Endothelial cell of umbilical vein (primary cell): ENCODE measurements around the gene USP2. TPM values are rescaled to one million over a fixed set of nuclear protein-coding genes. Genes with fewer than 3 reads are reported as not detected.

Experiments used
- BruUV-seq: library from RNA; stranded (reverse); fragments of 400-500 nt; replicated peaks from 2 replicates; lab custom pipeline; 2021; lab: Mats Ljungman, UMichigan
- CTCF ChIA-PET: fragments of 300-600, 350-600 bp; sonication (Branson Sonifier 250); formaldehyde crosslinking; loops from one replicate; lab custom pipeline; 2021; ENCODE audit warnings: antibody characterized with exemption, inconsistent platforms; lab: Charles Lee
- POLR2A ChIA-PET: fragments of 300-600, 350-600 bp; sonication (Branson Sonifier 250); formaldehyde crosslinking; loops from one replicate; lab custom pipeline; 2021; ENCODE audit warnings: antibody characterized with exemption, inconsistent platforms; lab: Charles Lee
- DNase-seq: peaks from one replicate; pipeline ENCODE4 v3.0.0-alpha.2; 2011; ENCODE audit warnings: low read depth, low spot score
- FAIRE-seq: peaks from 2 replicates; lab custom pipeline; 2011; peaks lifted over from hg19 to GRCh38; lab: Jason Lieb, UNC
- H2AFZ ChIP-seq: 2 replicates; pipeline ENCODE4 v1.6.0; 2012; ENCODE audit warnings: low read depth, low read length, control low read depth, inconsistent platforms
- H3K27ac ChIP-seq: 2 replicates; pipeline ENCODE4 v1.5.1; 2011; ENCODE audit warnings: low read depth, mild to moderate bottlenecking, control low read depth, low read length, moderate library complexity; ENCODE audit not compliant: insufficient read depth
- H3K27me3 ChIP-seq, 2 experiments: 2 replicates each; pipeline versions ENCODE4 v1.6.0 to v1.6.1; 2011; ENCODE audit warnings: low read length in 2 of 2, mixed read lengths in 1 of 2; ENCODE audit not compliant: control insufficient read depth in 2 of 2, insufficient read depth in 2 of 2
- H3K36me3 ChIP-seq, 2 experiments: 2 replicates in 1 of 2; 3 replicates in 1 of 2; pipeline ENCODE4 v1.5.1; 2011; ENCODE audit warnings: low read length in 2 of 2, mild to moderate bottlenecking in 1 of 2, moderate library complexity in 1 of 2; ENCODE audit not compliant: control insufficient read depth in 2 of 2, insufficient read depth in 2 of 2; ENCODE audit errors: extremely low read depth in 1 of 2
- H3K4me1 ChIP-seq: 3 replicates; pipeline ENCODE4 v1.5.1; 2011; ENCODE audit warnings: mild to moderate bottlenecking, low read length; ENCODE audit not compliant: control insufficient read depth, insufficient read depth; ENCODE audit errors: extremely low read depth
- H3K4me2 ChIP-seq: 2 replicates; pipeline ENCODE4 v1.6.1; 2011; ENCODE audit warnings: low read length, control low read depth, mixed read lengths; ENCODE audit not compliant: insufficient read depth
- H3K4me3 ChIP-seq, 3 experiments: fragments of 200-600 bp in 1 of 3; sonication (generic), shearing (Covaris generic) in 1 of 3; replicated peaks in 1 of 3; 2 replicates each; pipeline ENCODE4 v1.5.1; 2011 to 2016; ENCODE audit warnings: control low read depth in 3 of 3, low read length in 3 of 3, mild to moderate bottlenecking in 2 of 3, inconsistent platforms in 1 of 3, low read depth in 1 of 3, moderate library complexity in 1 of 3; ENCODE audit not compliant: insufficient read depth in 1 of 3
- H3K79me2 ChIP-seq: 2 replicates; pipeline ENCODE4 v1.6.0; 2012; ENCODE audit warnings: low read length, inconsistent platforms; ENCODE audit not compliant: control insufficient read depth, insufficient read depth
- H3K9ac ChIP-seq: replicated peaks from 2 replicates; pipeline ENCODE3; 2011; ENCODE audit warnings: low read length, control low read depth; ENCODE audit not compliant: insufficient read depth; ENCODE audit errors: extremely low read depth
- H3K9me1 ChIP-seq: replicated peaks from 3 replicates; pipeline ENCODE4 v1.6.0; 2011; ENCODE audit warnings: mild to moderate bottlenecking, low read length; ENCODE audit not compliant: control insufficient read depth, insufficient read depth; ENCODE audit errors: extremely low read depth
- H3K9me3 ChIP-seq: replicated peaks from 2 replicates; pipeline ENCODE4 v1.5.1; 2012; ENCODE audit warnings: low read length, inconsistent platforms; ENCODE audit not compliant: control insufficient read depth, insufficient read depth
- H4K20me1 ChIP-seq: replicated peaks from 2 replicates; pipeline ENCODE3; 2011; ENCODE audit warnings: mild to moderate bottlenecking, low read length; ENCODE audit not compliant: control insufficient read depth, insufficient read depth; ENCODE audit errors: extremely low read depth
- CTCF ChIP-seq, 2 donors: IDR thresholded peaks; 1 replicate in 1 of 2; 2 replicates in 1 of 2; pipeline ENCODE4 v1.5.1; 2011; ENCODE audit warnings: low read length in 2 of 2, mild to moderate bottlenecking in 2 of 2, moderate library complexity in 2 of 2, control low read depth in 1 of 2, inconsistent platforms in 1 of 2, low read depth in 1 of 2; ENCODE audit not compliant: insufficient read depth in 1 of 2; ENCODE audit errors: extremely low read depth in 1 of 2
- EZH2 ChIP-seq: IDR thresholded peaks from 2 replicates; pipeline ENCODE4 v1.6.1; 2012; ENCODE audit warnings: borderline replicate concordance, low read depth, mild to moderate bottlenecking, moderate library complexity, low read length, inconsistent platforms; ENCODE audit not compliant: severe bottlenecking
- FOS ChIP-seq: IDR thresholded peaks from 2 replicates; pipeline ENCODE4 v1.6.1; 2011; ENCODE audit warnings: mild to moderate bottlenecking, low read length, moderate library complexity, borderline replicate concordance; ENCODE audit not compliant: insufficient read depth
- GATA2 ChIP-seq: IDR thresholded peaks from 2 replicates; pipeline ENCODE4 v1.7.0; 2011; ENCODE audit warnings: low read depth, mild to moderate bottlenecking, moderate library complexity, mixed read lengths, low read length; ENCODE audit not compliant: insufficient read length, insufficient read depth
- JUN ChIP-seq: IDR thresholded peaks from 2 replicates; pipeline ENCODE4 v1.6.1; 2011; ENCODE audit warnings: borderline replicate concordance, low read depth; ENCODE audit not compliant: insufficient read length, insufficient read depth
- MAX ChIP-seq: IDR thresholded peaks from 2 replicates; pipeline ENCODE4 v1.6.1; 2011; ENCODE audit not compliant: insufficient read depth, insufficient read length
- MYC ChIP-seq: IDR thresholded peaks from one replicate; pipeline ENCODE4 v1.6.1; 2011; ENCODE audit warnings: mild to moderate bottlenecking, low read depth, low read length
- POLR2A ChIP-seq: IDR thresholded peaks from 2 replicates; pipeline ENCODE4 v1.6.1; 2012; ENCODE audit warnings: low read depth, mild to moderate bottlenecking, control low read depth, low read length
- POLR2AphosphoS5 ChIP-seq: IDR thresholded peaks from 2 replicates; pipeline ENCODE4 v1.6.1; 2012; ENCODE audit warnings: low read depth, mild to moderate bottlenecking, control low read depth, low read length, moderate library complexity; ENCODE audit not compliant: insufficient read depth
- dilution Hi-C: fragments of 300-500 bp; cut with MboI; formaldehyde crosslinking; loops from one replicate; pipeline ENCODE4 v1.15.0; 2019; ENCODE audit warnings: low sequenced_read_pairs; ENCODE audit not compliant: extremely low pct_ligation_motif_present
- intact Hi-C: fragments of 100-400 bp; cut with micrococcal nuclease; formaldehyde crosslinking; loops from one replicate; pipeline ENCODE4 v1.10.0; 2022
- polyA plus RNA-seq, 4 experiments: library from polyadenylated mRNA; depleted of rRNA in 3 of 4; stranded (reverse) in 3 of 4; unstranded in 1 of 4; fragments of >200 nt; gene quantifications; 2 replicates each; pipeline versions ENCODE4 v1.2.1 to v1.2.3, GENCODE V29; 2011 to 2012; ENCODE audit warnings: missing spikeins in 1 of 4
- total RNA-seq: library from RNA; stranded (reverse); gene quantifications from 2 replicates; pipeline ENCODE4 v1.2.3, GENCODE V29; 2021

Gene USP2
- total and polyA plus RNA-seq, 2 donors (not counting 3 experiments of a cell fraction or from before 2014, with no cell fraction given), result 0.21 to 1.2 TPM

DNA sequence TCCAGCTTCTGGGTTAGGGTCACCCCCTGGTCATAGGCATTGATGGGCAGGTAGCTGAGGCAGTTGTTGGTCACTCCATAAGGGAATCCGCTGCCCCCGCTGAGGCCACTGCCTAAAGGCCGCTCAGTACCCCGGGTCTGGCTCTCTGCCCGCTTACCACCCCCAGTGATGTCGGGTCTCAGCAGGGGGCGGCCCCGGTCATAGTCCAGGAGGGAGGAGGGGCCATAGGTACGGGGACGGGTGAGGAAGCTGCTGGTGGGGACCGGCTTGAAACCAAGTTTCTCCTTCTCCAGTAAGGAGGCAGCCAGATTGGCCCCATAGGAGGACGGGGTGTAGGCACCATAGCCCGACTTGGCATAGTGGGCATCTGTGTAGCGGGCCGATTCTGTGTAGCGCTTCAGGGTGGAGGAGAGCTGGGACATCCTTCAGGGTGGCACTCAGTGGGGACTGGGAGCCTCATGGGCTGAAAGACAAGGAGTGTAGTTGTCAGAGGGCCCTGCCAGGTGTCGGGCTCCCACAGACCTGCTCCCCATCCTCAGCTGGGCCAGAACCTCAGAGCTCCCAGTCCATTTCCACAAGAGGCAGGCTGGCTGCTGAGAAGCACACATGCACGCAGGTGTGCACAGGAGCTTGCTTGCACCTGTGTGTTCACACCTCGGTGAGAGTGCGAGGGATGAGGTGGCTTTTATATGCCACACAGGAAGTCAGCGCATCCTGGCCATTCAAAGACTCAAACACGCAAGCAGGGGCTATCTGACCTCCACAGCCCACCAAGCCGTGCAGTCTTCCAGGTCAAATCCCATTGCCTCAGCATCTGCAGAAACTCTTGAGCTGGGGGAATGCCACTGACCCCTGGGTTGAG lies 8.2 kb downstream of the USP2 start:
- no peaks in the 10 kb centered on the region for H4K20me1 ChIP-seq
- H3K36me3 ChIP-seq, result no peaks in the 10 kb centered on the region
- no peak overlapping the region for H3K4me3 ChIP-seq
- H3K9me3 ChIP-seq, result no peaks in the 10 kb centered on the region
- H3K9ac ChIP-seq, result no peak overlapping the region
- no peak overlapping the region for H2AFZ ChIP-seq
- H3K9me1 ChIP-seq, result no peaks in the 10 kb centered on the region
- no peaks in the 10 kb centered on the region for H3K79me2 ChIP-seq
- H3K4me2 ChIP-seq, result no peak overlapping the region
- dilution Hi-C loops, result no loop called here
- FAIRE-seq, result no peak
- H3K27me3 ChIP-seq, result no peaks in the 10 kb centered on the region
- intact Hi-C loops, result loop anchor here (5.0 kb wide), 1 partner anchor 166 kb away; the partner anchor contains the start of gene CBL
- H3K4me1 ChIP-seq, result no peaks in the 10 kb centered on the region
- no peak for DNase-seq
- H3K27ac ChIP-seq, result no peak overlapping the region
- POLR2A ChIA-PET, result interaction anchor here (1.0 kb wide), 1 partner anchor 32 kb away, joined by 12 read pairs; the partner anchor contains the start of gene C1QTNF5
- no TSS peak for BruUV-seq
- TF ChIP-seq POLR2AphosphoS5 (no peak), FOS (no peak), MYC (no peak), JUN (no peak), EZH2 (no peak), MAX (no peak), CTCF (IDR thresholded peaks at IDR 0.05; ENCODE audit: extremely low read depth in 1 of 2, insufficient read depth in 1 of 2, low read depth in 1 of 2, low read length in 2 of 2) (no peak), GATA2 (no peak), POLR2A (no peak)
- CTCF ChIA-PET, result interaction anchor here (1.0 to 11.7 kb wide), 13 partner anchors 9 to 167 kb away, joined by 3 to 154 read pairs (median 5); partner anchors contain the start of genes C1QTNF5 and CBL
